HEK293 (cell line): ENCODE data around the gene MCFD2.

Experiments
- CTCF ChIA-PET: fragments of 350-600 bp; formaldehyde crosslinking; extraction: SDS; loops from one replicate; lab custom pipeline; 2021; ENCODE audit warnings: antibody characterized with exemption; lab: Yijun Ruan, JAX
- POLR2A ChIA-PET: fragments of 300-600 bp; formaldehyde crosslinking; extraction: SDS; loops from one replicate; lab custom pipeline; 2020; ENCODE audit warnings: antibody characterized with exemption, inconsistent platforms; lab: Yijun Ruan, JAX
- H3K27ac ChIP-seq: fragments of 200-500 bp; sonication (Bioruptor generic); 2 replicates; pipeline ENCODE4 v1.5.1; 2014; ENCODE audit warnings: low read depth, low read length, control low read depth, inconsistent platforms; ENCODE audit errors: extremely low read depth
- H3K36me3 ChIP-seq, 2 experiments: fragments of 200-500 bp in 1 of 2; sonication (Bioruptor generic) in 1 of 2; 1 replicate in 1 of 2; 2 replicates in 1 of 2; pipeline ENCODE4 v1.5.1; 2014 to 2017; ENCODE audit warnings: inconsistent platforms in 2 of 2, low read length in 2 of 2; ENCODE audit not compliant: control insufficient read depth in 2 of 2, insufficient read depth in 1 of 2
- H3K4me1 ChIP-seq: fragments of 200-500 bp; sonication (Bioruptor generic); 2 replicates; pipeline ENCODE4 v1.5.1; 2014; ENCODE audit warnings: mild to moderate bottlenecking, low read length, inconsistent platforms; ENCODE audit not compliant: control insufficient read depth, insufficient read depth
- H3K4me3 ChIP-seq: 2 replicates; pipeline ENCODE4 v1.5.1; 2011; ENCODE audit warnings: low read depth, mild to moderate bottlenecking, control low read depth, low read length, moderate library complexity
- H3K9me3 ChIP-seq: fragments of 200-500 bp; sonication (Bioruptor generic); 2 replicates; pipeline ENCODE4 v1.5.1; 2014; ENCODE audit warnings: low read depth, low read length, inconsistent platforms; ENCODE audit not compliant: control insufficient read depth, insufficient read depth
- BCL6B ChIP-seq: fragments of 450-650 bp; formaldehyde crosslinking; IDR thresholded peaks from 2 replicates; pipeline ENCODE4 v1.5.1; 2017; ENCODE audit warnings: missing biosample characterization, missing genetic modification characterization
- HOXA7 ChIP-seq: sonication (generic); formaldehyde crosslinking; IDR thresholded peaks from 2 replicates; pipeline ENCODE4 v1.8.1; 2022; ENCODE audit warnings: missing genetic modification reagents, borderline replicate concordance
- MYNN ChIP-seq: fragments of 450-650 bp; formaldehyde crosslinking; IDR thresholded peaks from 2 replicates; pipeline ENCODE4 v1.5.1; 2016; ENCODE audit warnings: missing biosample characterization, missing genetic modification characterization, borderline replicate concordance
- MZF1 ChIP-seq: fragments of 450-650 bp; formaldehyde crosslinking; IDR thresholded peaks from 2 replicates; pipeline ENCODE4 v1.5.1; 2017; ENCODE audit warnings: missing biosample characterization, missing genetic modification characterization, borderline replicate concordance
- PRDM6 ChIP-seq: fragments of 450-650 bp; formaldehyde crosslinking; IDR thresholded peaks from 2 replicates; pipeline ENCODE4 v1.5.1; 2017; ENCODE audit warnings: missing biosample characterization, missing genetic modification characterization
- REPIN1 ChIP-seq: fragments of 450-650 bp; formaldehyde crosslinking; IDR thresholded peaks from 2 replicates; pipeline ENCODE4 v1.5.1; 2017; ENCODE audit warnings: missing biosample characterization, missing genetic modification characterization, low read depth
- ZBTB10 ChIP-seq: fragments of 450-650 bp; formaldehyde crosslinking; IDR thresholded peaks from 2 replicates; pipeline ENCODE4 v1.5.1; 2016; ENCODE audit warnings: missing biosample characterization, missing genetic modification characterization
- ZNF133 ChIP-seq: fragments of 450-650 bp; formaldehyde crosslinking; IDR thresholded peaks from 2 replicates; pipeline ENCODE4 v1.5.1; 2016; ENCODE audit warnings: missing biosample characterization, missing genetic modification characterization
- ZNF140 ChIP-seq: fragments of 450-650 bp; formaldehyde crosslinking; IDR thresholded peaks from 2 replicates; pipeline ENCODE4 v1.5.1; 2016; ENCODE audit warnings: missing biosample characterization, missing genetic modification characterization
- ZNF175 ChIP-seq: fragments of 450-650 bp; formaldehyde crosslinking; IDR thresholded peaks from 2 replicates; pipeline ENCODE4 v1.5.1; 2016; ENCODE audit warnings: missing biosample characterization, missing genetic modification characterization
- ZNF19 ChIP-seq: fragments of 450-650 bp; formaldehyde crosslinking; IDR thresholded peaks from 2 replicates; pipeline ENCODE4; 2016; ENCODE audit warnings: missing biosample characterization, missing genetic modification characterization, low read depth
- ZNF202 ChIP-seq: fragments of 450-650 bp; formaldehyde crosslinking; IDR thresholded peaks from 2 replicates; pipeline ENCODE4 v1.5.1; 2016; ENCODE audit warnings: missing biosample characterization, missing genetic modification characterization, borderline replicate concordance
- ZNF280C ChIP-seq: fragments of 450-650 bp; formaldehyde crosslinking; IDR thresholded peaks from 2 replicates; pipeline ENCODE4 v1.5.1; 2016; ENCODE audit warnings: missing biosample characterization, missing genetic modification characterization
- ZNF398 ChIP-seq: fragments of 450-650 bp; formaldehyde crosslinking; IDR thresholded peaks from 2 replicates; pipeline ENCODE4 v1.5.1; 2017; ENCODE audit warnings: missing biosample characterization, missing genetic modification characterization
- ZNF416 ChIP-seq: fragments of 450-650 bp; formaldehyde crosslinking; IDR thresholded peaks from 2 replicates; pipeline ENCODE4 v1.5.1; 2016; ENCODE audit warnings: missing biosample characterization, missing genetic modification characterization
- ZNF521 ChIP-seq: fragments of 450-650 bp; formaldehyde crosslinking; IDR thresholded peaks from 2 replicates; pipeline ENCODE4 v1.5.1; 2017; ENCODE audit warnings: missing biosample characterization, mild to moderate bottlenecking, missing genetic modification characterization
- ZNF544 ChIP-seq: fragments of 450-650 bp; formaldehyde crosslinking; IDR thresholded peaks from 2 replicates; pipeline ENCODE4 v1.5.0; 2017; ENCODE audit warnings: missing biosample characterization, missing genetic modification characterization
- ZNF580 ChIP-seq: fragments of 450-650 bp; formaldehyde crosslinking; IDR thresholded peaks from 2 replicates; pipeline ENCODE4 v1.5.1; 2016; ENCODE audit warnings: missing biosample characterization, missing genetic modification characterization
- ZNF639 ChIP-seq: fragments of 450-650 bp; formaldehyde crosslinking; IDR thresholded peaks from 2 replicates; pipeline ENCODE4 v1.5.1; 2016; ENCODE audit warnings: missing biosample characterization, missing genetic modification characterization
- ZNF645 ChIP-seq: fragments of 450-650 bp; formaldehyde crosslinking; IDR thresholded peaks from 2 replicates; pipeline ENCODE4; 2016; ENCODE audit warnings: missing biosample characterization, missing genetic modification characterization
- ZNF660 ChIP-seq: fragments of 450-650 bp; IDR thresholded peaks from 2 replicates; pipeline ENCODE4 v1.5.1; 2018; ENCODE audit warnings: missing biosample characterization, mild to moderate bottlenecking, missing genetic modification characterization
- ZNF747 ChIP-seq: fragments of 450-650 bp; formaldehyde crosslinking; IDR thresholded peaks from 2 replicates; pipeline ENCODE4 v1.5.1; 2016; ENCODE audit warnings: missing biosample characterization, missing genetic modification characterization
- ZNF785 ChIP-seq: fragments of 450-650 bp; formaldehyde crosslinking; IDR thresholded peaks from 2 replicates; pipeline ENCODE4 v1.5.1; 2016; ENCODE audit warnings: missing biosample characterization, missing genetic modification characterization

The MCFD2 gene

GRCh38 chr2:46856336-46856735 is 59.3 kb downstream of the MCFD2 start:
- Histone ChIP-seq H3K4me1 (no peaks in the 10 kb centered on the region), H3K27ac (no peak overlapping the region), H3K36me3 (no peaks in the 10 kb centered on the region), H3K9me3 (no peaks in the 10 kb centered on the region), H3K4me3 (no peak overlapping the region)
- TF ChIP-seq ZNF175 (tag by site-specific recombination), result no peak
- no peak for TF ChIP-seq BCL6B (tag by site-specific recombination)
- TF ChIP-seq ZBTB10 (tag by site-specific recombination), result no peak
- no peak for TF ChIP-seq HOXA7
- TF ChIP-seq ZNF747, result no peak
- TF ChIP-seq ZNF202 (tag by site-specific recombination), result no peak
- no peak for TF ChIP-seq PRDM6 (tag by site-specific recombination)
- TF ChIP-seq REPIN1 (tag by site-specific recombination), result no peak
- TF ChIP-seq ZNF645, result no peak
- TF ChIP-seq MZF1 (tag by site-specific recombination), result no peak
- TF ChIP-seq MYNN (tag by site-specific recombination), result no peak
- TF ChIP-seq ZNF580 (tag by site-specific recombination), result no peak
- no peak for TF ChIP-seq ZNF660 (tag by site-specific recombination)
- no peak for TF ChIP-seq ZNF140 (tag by site-specific recombination)
- TF ChIP-seq ZNF133 (tag by site-specific recombination), result no peak
- POLR2A ChIA-PET, result no interaction called here
- CTCF ChIA-PET, result interaction anchor here (0.6 kb wide), 2 partner anchors 20 to 188 kb away, joined by 3 to 5 read pairs; no protein-coding TSS in a partner anchor

- Histone ChIP-seq H3K9me3 (no peaks in the 10 kb centered on the region), H3K4me1 (no peaks in the 10 kb centered on the region), H3K36me3 (no peaks in the 10 kb centered on the region), H3K27ac (no peak overlapping the region), H3K4me3 (no peak overlapping the region)
- ChIA-PET CTCF (interaction anchor here (0.6 kb wide), 2 partner anchors 20 to 187 kb away, joined by 3 to 5 read pairs; no protein-coding TSS in a partner anchor), POLR2A (no interaction called here)
- TF ChIP-seq ZNF544 (no peak), ZNF280C (tag by site-specific recombination) (no peak), ZNF785 (tag by site-specific recombination) (no peak), ZNF416 (tag by site-specific recombination) (no peak), ZNF521 (no peak), ZNF639 (tag by site-specific recombination) (no peak), ZNF398 (no peak), ZNF19 (no peak), REPIN1 (tag by site-specific recombination) (no peak)
Observed at GRCh38 chr2:46855805-46856204, 59.8 kb downstream of the MCFD2 start.
